GM23338 (cell line): ENCODE measurements around the gene KDSR. TPM values are rescaled to one million over a fixed set of nuclear protein-coding genes. Genes with fewer than 3 reads are reported as not detected.

Source experiments
- ATAC-seq: fragments of 200-7000 bp; cut with Tn5 transposase; 3 replicates; pipeline ENCODE4 v1.9.1; 2020
- DNase-seq: peaks from one replicate; pipeline ENCODE4 v3.0.0-alpha.2; 2015; ENCODE audit warnings: low spot score
- H2AFZ ChIP-seq: fragments of 200-600 bp; sonication (generic); 2 replicates; pipeline ENCODE4 v1.8.0; 2016; ENCODE audit warnings: antibody characterized with exemption, mild to moderate bottlenecking, moderate library complexity
- H3F3A ChIP-seq: fragments of 200-600 bp; sonication (generic); replicated peaks from 2 replicates; pipeline ENCODE4 v1.8.0; 2017; ENCODE audit warnings: antibody characterized with exemption, mixed run types, low read depth
- H3K27ac ChIP-seq: fragments of 200-600 bp; sonication (generic); 2 replicates; pipeline ENCODE4 v1.6.1; 2016; ENCODE audit warnings: low read depth
- H3K27me3 ChIP-seq: fragments of 200-600 bp; sonication (generic); 2 replicates; pipeline ENCODE4 v1.8.0; 2016; ENCODE audit warnings: mild to moderate bottlenecking, mixed run types, moderate library complexity; ENCODE audit not compliant: insufficient read depth
- H3K36me3 ChIP-seq: fragments of 200-600 bp; sonication (generic); 2 replicates; pipeline ENCODE4 v1.8.0; 2016; ENCODE audit warnings: mild to moderate bottlenecking; ENCODE audit not compliant: insufficient read depth
- H3K4me1 ChIP-seq: fragments of 200-600 bp; sonication (generic); 2 replicates; pipeline ENCODE4 v1.8.0; 2016; ENCODE audit warnings: mild to moderate bottlenecking, moderate library complexity; ENCODE audit not compliant: insufficient read depth
- H3K4me2 ChIP-seq: fragments of 200-600 bp; sonication (generic); 2 replicates; pipeline ENCODE4 v1.7.1; 2017; ENCODE audit warnings: mixed run types
- H3K4me3 ChIP-seq: fragments of 200-600 bp; sonication (generic); 2 replicates; pipeline ENCODE4 v1.6.1; 2016; ENCODE audit warnings: mixed run types
- H3K79me2 ChIP-seq: fragments of 200-600 bp; sonication (generic); replicated peaks from 2 replicates; pipeline ENCODE4 v1.8.0; 2017; ENCODE audit warnings: mild to moderate bottlenecking; ENCODE audit not compliant: insufficient read depth
- H3K9me2 ChIP-seq: fragments of 200-600 bp; sonication (generic); 2 replicates; pipeline ENCODE4 v1.8.0; 2017; ENCODE audit not compliant: insufficient read depth
- H4K20me1 ChIP-seq: fragments of 200-600 bp; sonication (generic); replicated peaks from 2 replicates; pipeline ENCODE4 v1.8.0; 2017; ENCODE audit warnings: mild to moderate bottlenecking; ENCODE audit not compliant: insufficient read depth
- H3K27ac Mint-ChIP-seq: 2 replicates; pipeline ENCODE4 v1.8.0; 2020; ENCODE audit warnings: inconsistent platforms, mild to moderate bottlenecking, moderate library complexity, mixed read lengths
- H3K27me3 Mint-ChIP-seq: 3 replicates; pipeline ENCODE4 v1.8.0; 2022; ENCODE audit warnings: low read depth, mild to moderate bottlenecking, moderate library complexity, mixed read lengths, inconsistent platforms; ENCODE audit not compliant: insufficient read depth, poor library complexity
- H3K36me3 Mint-ChIP-seq: 3 replicates; pipeline ENCODE4 v1.8.0; 2021; ENCODE audit warnings: low read depth, mild to moderate bottlenecking, inconsistent platforms, moderate library complexity, mixed read lengths
- H3K4me1 Mint-ChIP-seq: 3 replicates; pipeline ENCODE4 v1.8.0; 2020; ENCODE audit warnings: mild to moderate bottlenecking, inconsistent platforms, mixed read lengths
- H3K4me3 Mint-ChIP-seq: 3 replicates; pipeline ENCODE4 v1.8.0; 2021; ENCODE audit warnings: moderate library complexity, mild to moderate bottlenecking, inconsistent platforms, mixed read lengths
- H3K9me3 Mint-ChIP-seq: 3 replicates; pipeline ENCODE4 v1.8.0; 2020; ENCODE audit warnings: moderate library complexity, mild to moderate bottlenecking, inconsistent platforms, mixed read lengths
- CREB1 ChIP-seq: fragments of 250-450 bp; sonication (Bioruptor Pico); IDR thresholded peaks from 2 replicates; pipeline ENCODE4 v1.5.0; 2020; ENCODE audit warnings: low read depth, mild to moderate bottlenecking, moderate library complexity
- EZH2 ChIP-seq: fragments of 200-600 bp; sonication (generic); IDR thresholded peaks from one replicate; pipeline ENCODE4 v1.8.0; 2017; ENCODE audit warnings: antibody characterized with exemption, mild to moderate bottlenecking, low read depth; ENCODE audit not compliant: unreplicated experiment
- EZH2phosphoT487 ChIP-seq: fragments of 200-600 bp; sonication (generic); IDR thresholded peaks from one replicate; pipeline ENCODE4 v1.8.1; 2018; ENCODE audit warnings: antibody characterized with exemption; ENCODE audit not compliant: unreplicated experiment
- JUNB ChIP-seq: IDR thresholded peaks from one replicate; pipeline ENCODE4 v1.6.1; 2016; ENCODE audit warnings: antibody characterized with exemption; ENCODE audit not compliant: unreplicated experiment
- NANOG ChIP-seq: IDR thresholded peaks from 2 replicates; pipeline ENCODE4 v1.6.1; 2016; ENCODE audit warnings: antibody characterized with exemption, borderline replicate concordance
- POLR2AphosphoS5 ChIP-seq: IDR thresholded peaks from 2 replicates; pipeline ENCODE4 v1.6.1; 2016; ENCODE audit warnings: antibody characterized with exemption, low read depth
- STAT1 ChIP-seq: IDR thresholded peaks from one replicate; pipeline ENCODE4 v1.6.1; 2016; ENCODE audit warnings: antibody characterized with exemption; ENCODE audit not compliant: unreplicated experiment
- ZNF114 ChIP-seq: fragments of 250-450 bp; sonication (Bioruptor Pico); IDR thresholded peaks from 2 replicates; pipeline ENCODE4 v1.5.0; 2020; ENCODE audit warnings: mild to moderate bottlenecking, moderate library complexity
- ZNF331 ChIP-seq: fragments of 250-450 bp; sonication (Bioruptor Pico); IDR thresholded peaks from 2 replicates; pipeline ENCODE4 v1.5.0; 2020; ENCODE audit warnings: low read depth, mild to moderate bottlenecking, moderate library complexity
- polyA plus RNA-seq: library from polyadenylated mRNA; unstranded; fragments of >200 nt; fragmentation: Nextera tagmentation; extraction: Ambion mirVana; gene quantifications from 2 replicates; pipeline ENCODE4 v1.2.1, GENCODE V29; 2016
- total RNA-seq: library from RNA; depleted of rRNA; stranded (reverse); fragments of >200 nt; shearing (Covaris generic); gene quantifications from 2 replicates; pipeline ENCODE4 v1.2.3, GENCODE V29; 2014
- TF ChIP-seq, protein P1 (sequence below): fragments of 250-450 bp; sonication (Bioruptor Pico); IDR thresholded peaks from 2 replicates; pipeline ENCODE4 v1.5.0; 2020; ENCODE audit warnings: mild to moderate bottlenecking, moderate library complexity
- TF ChIP-seq, protein P2 (sequence below): IDR thresholded peaks from 2 replicates; pipeline ENCODE4 v1.6.1; 2016; ENCODE audit warnings: antibody characterized with exemption
- TF ChIP-seq, protein P3 (sequence below): IDR thresholded peaks from one replicate; pipeline ENCODE4 v1.6.1; 2018; ENCODE audit warnings: antibody characterized with exemption; ENCODE audit not compliant: unreplicated experiment
- TF ChIP-seq, protein P4 (sequence below), 2 experiments: fragments of 200-600 bp in 1 of 2; sonication (generic) in 1 of 2; conservative IDR thresholded peaks; 2 replicates each; pipeline versions ENCODE4 v1.5.1 to v1.6.1; 2016 to 2017; ENCODE audit warnings: antibody characterized with exemption in 2 of 2, low read depth in 2 of 2, mild to moderate bottlenecking in 2 of 2, moderate library complexity in 1 of 2

Gene KDSR
- total and polyA plus RNA-seq, 2 experiments from 2014 or later, result 23.7 to 36.3 TPM

DNA sequence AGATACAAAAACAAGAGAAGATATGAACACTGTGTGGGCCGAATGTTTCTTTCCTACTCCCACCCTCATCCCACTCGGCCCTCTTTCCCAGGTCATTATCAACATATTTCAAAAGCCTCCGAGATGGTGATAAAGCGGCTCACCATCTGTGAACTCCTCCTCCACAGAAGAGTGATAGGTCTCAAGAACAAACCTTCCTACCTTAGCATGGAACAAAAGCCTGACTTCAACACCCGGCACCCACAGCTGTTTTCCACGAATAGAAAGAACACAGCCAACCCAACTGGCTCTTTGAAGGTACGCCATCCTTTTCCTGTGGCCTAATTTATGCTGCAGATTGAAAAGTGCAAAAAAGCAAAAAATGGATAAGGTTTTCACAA lies 76.2 kb downstream of the KDSR start:
- H3K4me3 ChIP-seq, result no peak overlapping the region
- ATAC-seq, result no peak
- H3K4me1 ChIP-seq, result 0 out of 2 replicates have a peak, but pooled peaks cover 3% of the 10 kb centered on the region
- Mint-ChIP-seq H3K27ac (peak overlapping the region; percentile 41; the same call in 1 of the 2 replicates), H3K4me1 (peaks cover 14% of the 10 kb centered on the region), H3K9me3 (no peaks in the 10 kb centered on the region), H3K4me3 (no peak overlapping the region), H3K36me3 (no peaks in the 10 kb centered on the region), H3K27me3 (no peaks in the 10 kb centered on the region)
- H3F3A ChIP-seq, result no peaks in the 10 kb centered on the region
- H2AFZ ChIP-seq, result no peak overlapping the region
- no peaks in the 10 kb centered on the region for H3K36me3 ChIP-seq
- no peaks in the 10 kb centered on the region for H3K79me2 ChIP-seq
- H3K27ac ChIP-seq, result no peak overlapping the region
- no peak overlapping the region for H3K4me2 ChIP-seq
- TF ChIP-seq CREB1 (CRISPR knock-in tag), result no peak
- TF ChIP-seq, protein P1, sequence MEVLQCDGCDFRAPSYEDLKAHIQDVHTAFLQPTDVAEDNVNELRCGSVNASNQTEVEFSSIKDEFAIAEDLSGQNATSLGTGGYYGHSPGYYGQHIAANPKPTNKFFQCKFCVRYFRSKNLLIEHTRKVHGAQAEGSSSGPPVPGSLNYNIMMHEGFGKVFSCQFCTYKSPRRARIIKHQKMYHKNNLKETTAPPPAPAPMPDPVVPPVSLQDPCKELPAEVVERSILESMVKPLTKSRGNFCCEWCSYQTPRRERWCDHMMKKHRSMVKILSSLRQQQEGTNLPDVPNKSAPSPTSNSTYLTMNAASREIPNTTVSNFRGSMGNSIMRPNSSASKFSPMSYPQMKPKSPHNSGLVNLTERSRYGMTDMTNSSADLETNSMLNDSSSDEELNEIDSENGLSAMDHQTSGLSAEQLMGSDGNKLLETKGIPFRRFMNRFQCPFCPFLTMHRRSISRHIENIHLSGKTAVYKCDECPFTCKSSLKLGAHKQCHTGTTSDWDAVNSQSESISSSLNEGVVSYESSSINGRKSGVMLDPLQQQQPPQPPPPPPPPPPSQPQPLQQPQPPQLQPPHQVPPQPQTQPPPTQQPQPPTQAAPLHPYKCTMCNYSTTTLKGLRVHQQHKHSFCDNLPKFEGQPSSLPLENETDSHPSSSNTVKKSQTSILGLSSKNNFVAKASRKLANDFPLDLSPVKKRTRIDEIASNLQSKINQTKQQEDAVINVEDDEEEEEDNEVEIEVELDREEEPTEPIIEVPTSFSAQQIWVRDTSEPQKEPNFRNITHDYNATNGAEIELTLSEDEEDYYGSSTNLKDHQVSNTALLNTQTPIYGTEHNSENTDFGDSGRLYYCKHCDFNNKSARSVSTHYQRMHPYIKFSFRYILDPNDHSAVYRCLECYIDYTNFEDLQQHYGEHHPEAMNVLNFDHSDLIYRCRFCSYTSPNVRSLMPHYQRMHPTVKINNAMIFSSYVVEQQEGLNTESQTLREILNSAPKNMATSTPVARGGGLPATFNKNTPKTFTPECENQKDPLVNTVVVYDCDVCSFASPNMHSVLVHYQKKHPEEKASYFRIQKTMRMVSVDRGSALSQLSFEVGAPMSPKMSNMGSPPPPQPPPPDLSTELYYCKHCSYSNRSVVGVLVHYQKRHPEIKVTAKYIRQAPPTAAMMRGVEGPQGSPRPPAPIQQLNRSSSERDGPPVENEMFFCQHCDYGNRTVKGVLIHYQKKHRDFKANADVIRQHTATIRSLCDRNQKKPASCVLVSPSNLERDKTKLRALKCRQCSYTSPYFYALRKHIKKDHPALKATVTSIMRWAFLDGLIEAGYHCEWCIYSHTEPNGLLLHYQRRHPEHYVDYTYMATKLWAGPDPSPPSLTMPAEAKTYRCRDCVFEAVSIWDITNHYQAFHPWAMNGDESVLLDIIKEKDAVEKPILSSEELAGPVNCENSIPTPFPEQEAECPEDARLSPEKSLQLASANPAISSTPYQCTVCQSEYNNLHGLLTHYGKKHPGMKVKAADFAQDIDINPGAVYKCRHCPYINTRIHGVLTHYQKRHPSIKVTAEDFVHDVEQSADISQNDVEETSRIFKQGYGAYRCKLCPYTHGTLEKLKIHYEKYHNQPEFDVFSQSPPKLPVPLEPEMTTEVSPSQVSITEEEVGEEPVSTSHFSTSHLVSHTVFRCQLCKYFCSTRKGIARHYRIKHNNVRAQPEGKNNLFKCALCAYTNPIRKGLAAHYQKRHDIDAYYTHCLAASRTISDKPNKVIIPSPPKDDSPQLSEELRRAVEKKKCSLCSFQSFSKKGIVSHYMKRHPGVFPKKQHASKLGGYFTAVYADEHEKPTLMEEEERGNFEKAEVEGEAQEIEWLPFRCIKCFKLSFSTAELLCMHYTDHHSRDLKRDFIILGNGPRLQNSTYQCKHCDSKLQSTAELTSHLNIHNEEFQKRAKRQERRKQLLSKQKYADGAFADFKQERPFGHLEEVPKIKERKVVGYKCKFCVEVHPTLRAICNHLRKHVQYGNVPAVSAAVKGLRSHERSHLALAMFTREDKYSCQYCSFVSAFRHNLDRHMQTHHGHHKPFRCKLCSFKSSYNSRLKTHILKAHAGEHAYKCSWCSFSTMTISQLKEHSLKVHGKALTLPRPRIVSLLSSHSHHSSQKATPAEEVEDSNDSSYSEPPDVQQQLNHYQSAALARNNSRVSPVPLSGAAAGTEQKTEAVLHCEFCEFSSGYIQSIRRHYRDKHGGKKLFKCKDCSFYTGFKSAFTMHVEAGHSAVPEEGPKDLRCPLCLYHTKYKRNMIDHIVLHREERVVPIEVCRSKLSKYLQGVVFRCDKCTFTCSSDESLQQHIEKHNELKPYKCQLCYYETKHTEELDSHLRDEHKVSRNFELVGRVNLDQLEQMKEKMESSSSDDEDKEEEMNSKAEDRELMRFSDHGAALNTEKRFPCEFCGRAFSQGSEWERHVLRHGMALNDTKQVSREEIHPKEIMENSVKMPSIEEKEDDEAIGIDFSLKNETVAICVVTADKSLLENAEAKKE (CRISPR knock-in tag), result no peak
- no peak for TF ChIP-seq NANOG
- TF ChIP-seq STAT1, result no peak
- TF ChIP-seq, protein P2, sequence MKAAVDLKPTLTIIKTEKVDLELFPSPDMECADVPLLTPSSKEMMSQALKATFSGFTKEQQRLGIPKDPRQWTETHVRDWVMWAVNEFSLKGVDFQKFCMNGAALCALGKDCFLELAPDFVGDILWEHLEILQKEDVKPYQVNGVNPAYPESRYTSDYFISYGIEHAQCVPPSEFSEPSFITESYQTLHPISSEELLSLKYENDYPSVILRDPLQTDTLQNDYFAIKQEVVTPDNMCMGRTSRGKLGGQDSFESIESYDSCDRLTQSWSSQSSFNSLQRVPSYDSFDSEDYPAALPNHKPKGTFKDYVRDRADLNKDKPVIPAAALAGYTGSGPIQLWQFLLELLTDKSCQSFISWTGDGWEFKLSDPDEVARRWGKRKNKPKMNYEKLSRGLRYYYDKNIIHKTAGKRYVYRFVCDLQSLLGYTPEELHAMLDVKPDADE, result no peak
- TF ChIP-seq, protein P3, sequence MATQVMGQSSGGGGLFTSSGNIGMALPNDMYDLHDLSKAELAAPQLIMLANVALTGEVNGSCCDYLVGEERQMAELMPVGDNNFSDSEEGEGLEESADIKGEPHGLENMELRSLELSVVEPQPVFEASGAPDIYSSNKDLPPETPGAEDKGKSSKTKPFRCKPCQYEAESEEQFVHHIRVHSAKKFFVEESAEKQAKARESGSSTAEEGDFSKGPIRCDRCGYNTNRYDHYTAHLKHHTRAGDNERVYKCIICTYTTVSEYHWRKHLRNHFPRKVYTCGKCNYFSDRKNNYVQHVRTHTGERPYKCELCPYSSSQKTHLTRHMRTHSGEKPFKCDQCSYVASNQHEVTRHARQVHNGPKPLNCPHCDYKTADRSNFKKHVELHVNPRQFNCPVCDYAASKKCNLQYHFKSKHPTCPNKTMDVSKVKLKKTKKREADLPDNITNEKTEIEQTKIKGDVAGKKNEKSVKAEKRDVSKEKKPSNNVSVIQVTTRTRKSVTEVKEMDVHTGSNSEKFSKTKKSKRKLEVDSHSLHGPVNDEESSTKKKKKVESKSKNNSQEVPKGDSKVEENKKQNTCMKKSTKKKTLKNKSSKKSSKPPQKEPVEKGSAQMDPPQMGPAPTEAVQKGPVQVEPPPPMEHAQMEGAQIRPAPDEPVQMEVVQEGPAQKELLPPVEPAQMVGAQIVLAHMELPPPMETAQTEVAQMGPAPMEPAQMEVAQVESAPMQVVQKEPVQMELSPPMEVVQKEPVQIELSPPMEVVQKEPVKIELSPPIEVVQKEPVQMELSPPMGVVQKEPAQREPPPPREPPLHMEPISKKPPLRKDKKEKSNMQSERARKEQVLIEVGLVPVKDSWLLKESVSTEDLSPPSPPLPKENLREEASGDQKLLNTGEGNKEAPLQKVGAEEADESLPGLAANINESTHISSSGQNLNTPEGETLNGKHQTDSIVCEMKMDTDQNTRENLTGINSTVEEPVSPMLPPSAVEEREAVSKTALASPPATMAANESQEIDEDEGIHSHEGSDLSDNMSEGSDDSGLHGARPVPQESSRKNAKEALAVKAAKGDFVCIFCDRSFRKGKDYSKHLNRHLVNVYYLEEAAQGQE, result no peak
- no peak for TF ChIP-seq POLR2AphosphoS5
- TF ChIP-seq, protein P4, sequence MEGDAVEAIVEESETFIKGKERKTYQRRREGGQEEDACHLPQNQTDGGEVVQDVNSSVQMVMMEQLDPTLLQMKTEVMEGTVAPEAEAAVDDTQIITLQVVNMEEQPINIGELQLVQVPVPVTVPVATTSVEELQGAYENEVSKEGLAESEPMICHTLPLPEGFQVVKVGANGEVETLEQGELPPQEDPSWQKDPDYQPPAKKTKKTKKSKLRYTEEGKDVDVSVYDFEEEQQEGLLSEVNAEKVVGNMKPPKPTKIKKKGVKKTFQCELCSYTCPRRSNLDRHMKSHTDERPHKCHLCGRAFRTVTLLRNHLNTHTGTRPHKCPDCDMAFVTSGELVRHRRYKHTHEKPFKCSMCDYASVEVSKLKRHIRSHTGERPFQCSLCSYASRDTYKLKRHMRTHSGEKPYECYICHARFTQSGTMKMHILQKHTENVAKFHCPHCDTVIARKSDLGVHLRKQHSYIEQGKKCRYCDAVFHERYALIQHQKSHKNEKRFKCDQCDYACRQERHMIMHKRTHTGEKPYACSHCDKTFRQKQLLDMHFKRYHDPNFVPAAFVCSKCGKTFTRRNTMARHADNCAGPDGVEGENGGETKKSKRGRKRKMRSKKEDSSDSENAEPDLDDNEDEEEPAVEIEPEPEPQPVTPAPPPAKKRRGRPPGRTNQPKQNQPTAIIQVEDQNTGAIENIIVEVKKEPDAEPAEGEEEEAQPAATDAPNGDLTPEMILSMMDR (conservative IDR thresholded peaks at IDR 0.05; ENCODE audit: low read depth in 2 of 2), result no peak
- no peak for TF ChIP-seq JUNB
- TF ChIP-seq EZH2phosphoT487, result no peak
- TF ChIP-seq EZH2, result no peak
- TF ChIP-seq ZNF331 (CRISPR knock-in tag), result no peak
- no peak for TF ChIP-seq ZNF114 (CRISPR knock-in tag)
- peaks cover 10% of the 10 kb centered on the region for H3K9me2 ChIP-seq
- no peaks in the 10 kb centered on the region for H3K27me3 ChIP-seq
- DNase-seq, result no peak
- no peaks in the 10 kb centered on the region for H4K20me1 ChIP-seq
